RWPE2 (cell line): ENCODE data around the gene KIF26A.

ENCODE experiments used
- ATAC-seq: fragments of 200-7000 bp; cut with Tn5 transposase; 3 replicates; pipeline ENCODE4 v1.9.1; 2021; ENCODE audit warnings: low read depth
- DNase-seq: peaks from one replicate; pipeline ENCODE4 v3.0.0-alpha.2; 2020; ENCODE audit warnings: low spot score
- H3K27ac ChIP-seq: fragments of 450-650 bp; 2 replicates; pipeline ENCODE4 v1.5.1; 2017; ENCODE audit warnings: mild to moderate bottlenecking; ENCODE audit not compliant: poor library complexity, severe bottlenecking
- H3K27me3 ChIP-seq: fragments of 250-450 bp; sonication (Bioruptor Pico); 2 replicates; pipeline ENCODE4 v1.5.1; 2021; ENCODE audit warnings: mild to moderate bottlenecking, moderate library complexity; ENCODE audit not compliant: insufficient read depth, poor library complexity, severe bottlenecking
- H3K36me3 ChIP-seq: fragments of 250-450 bp; sonication (Bioruptor Pico); 2 replicates; pipeline ENCODE4 v1.5.1; 2020; ENCODE audit warnings: low read depth, mild to moderate bottlenecking, moderate library complexity
- H3K4me1 ChIP-seq: fragments of 250-450 bp; sonication (Bioruptor Pico); 2 replicates; pipeline ENCODE4 v1.5.1; 2021; ENCODE audit warnings: mild to moderate bottlenecking, moderate library complexity; ENCODE audit not compliant: insufficient read depth, poor library complexity, severe bottlenecking
- H3K4me3 ChIP-seq: fragments of 250-450 bp; sonication (Bioruptor Pico); 2 replicates; pipeline ENCODE4 v1.5.1; 2021; ENCODE audit warnings: mild to moderate bottlenecking, moderate library complexity; ENCODE audit not compliant: severe bottlenecking
- H3K9me3 ChIP-seq: fragments of 250-450 bp; sonication (Bioruptor Pico); 2 replicates; pipeline ENCODE4 v1.5.1; 2021; ENCODE audit warnings: mild to moderate bottlenecking, moderate library complexity; ENCODE audit not compliant: severe bottlenecking
- CTCF ChIP-seq: fragments of 450-650 bp; IDR thresholded peaks from one replicate; pipeline ENCODE4 v1.5.1; 2017; ENCODE audit warnings: mild to moderate bottlenecking, moderate library complexity; ENCODE audit not compliant: poor library complexity, severe bottlenecking

Gene KIF26A

GRCh38 chr14:104139460-104140212 is 1.2 kb downstream of the KIF26A start:
- Histone ChIP-seq H3K9me3 (no peaks in the 10 kb centered on the region), H3K4me1 (no peaks in the 10 kb centered on the region), H3K27me3 (peaks cover 64% of the 10 kb centered on the region), H3K4me3 (peak overlapping the region; percentile 39), H3K27ac (no peak overlapping the region), H3K36me3 (no peaks in the 10 kb centered on the region)
- DNase-seq (peak; percentile 60), ATAC-seq (no peak)
- TF ChIP-seq CTCF: no peak

- Histone ChIP-seq H3K36me3 (no peaks in the 10 kb centered on the region), H3K9me3 (no peaks in the 10 kb centered on the region), H3K27ac (no peak overlapping the region), H3K4me3 (no peak overlapping the region), H3K4me1 (no peaks in the 10 kb centered on the region), H3K27me3 (peaks cover 61% of the 10 kb centered on the region)
- ATAC-seq (no peak), DNase-seq (no peak)
- TF ChIP-seq CTCF: no peak
Observed at GRCh38 chr14:104140213-104140462, 1.8 kb downstream of the KIF26A start.

- no peaks in the 10 kb centered on the region for H3K4me1 ChIP-seq
- peaks cover 55% of the 10 kb centered on the region for H3K27me3 ChIP-seq
- no peaks in the 10 kb centered on the region for H3K9me3 ChIP-seq
- no peaks in the 10 kb centered on the region for H3K36me3 ChIP-seq
- H3K27ac ChIP-seq: no peak overlapping the region
- DNase-seq (peak; percentile 58), ATAC-seq (no peak)
- TF ChIP-seq CTCF: no peak
- H3K4me3 ChIP-seq: no peak overlapping the region
Observed at GRCh38 chr14:104140463-104141331, 2.3 kb downstream of the KIF26A start.

GRCh38 chr14:104141621-104142091 is 3.3 kb downstream of the KIF26A start:
- ATAC-seq (no peak), DNase-seq (peak; percentile 60)
- Histone ChIP-seq H3K4me3 (no peak overlapping the region), H3K4me1 (no peaks in the 10 kb centered on the region), H3K9me3 (no peaks in the 10 kb centered on the region), H3K36me3 (no peaks in the 10 kb centered on the region), H3K27ac (no peak overlapping the region), H3K27me3 (peaks cover 48% of the 10 kb centered on the region)
- no peak for TF ChIP-seq CTCF
